GM12878 (cell line): ENCODE results near the gene ITCH. TPM values are rescaled to one million over a fixed set of nuclear protein-coding genes. Genes with fewer than 3 reads are reported as not detected.

Experiments used
- ATAC-seq: fragments of 200-7000 bp; cut with Tn5 transposase; 3 replicates; pipeline ENCODE4 v1.9.1; 2020; ENCODE audit warnings: mild to moderate bottlenecking, moderate library complexity
- BruUV-seq: library from RNA; stranded (reverse); fragments of 400-500 nt; replicated peaks from 2 replicates; lab custom pipeline; 2021; lab: Mats Ljungman, UMichigan
- CTCF ChIA-PET: fragments of 300-600 bp; sonication (Branson Sonifier 250); formaldehyde crosslinking; extraction: SDS; loops from one replicate; lab custom pipeline; 2021; ENCODE audit warnings: inconsistent platforms; lab: Yijun Ruan, JAX
- POLR2A ChIA-PET: fragments of 350-600 bp; formaldehyde crosslinking; extraction: SDS; loops from one replicate; lab custom pipeline; 2021; ENCODE audit warnings: inconsistent platforms; lab: Charles Lee
- RAD21 ChIA-PET: fragments of 300-600 bp; sonication (Branson Sonifier 250); formaldehyde crosslinking; loops from one replicate; lab custom pipeline; 2023; ENCODE audit warnings: antibody characterized with exemption; ENCODE audit not compliant: unreplicated experiment; lab: Charles Lee
- SMC1A ChIA-PET: fragments of 300-600 bp; sonication (Branson Sonifier 250); formaldehyde crosslinking; loops from one replicate; lab custom pipeline; 2023; ENCODE audit not compliant: unreplicated experiment, uncharacterized antibody; lab: Charles Lee
- DNase-seq: peaks from one replicate; pipeline ENCODE4 v3.0.0-alpha.2; 2011; ENCODE audit warnings: low read depth, low spot score
- FAIRE-seq: peaks from 3 replicates; lab custom pipeline; 2011; peaks lifted over from hg19 to GRCh38; lab: Jason Lieb, UNC
- H2AFZ ChIP-seq: 2 replicates; pipeline ENCODE4 v1.6.0; 2011; ENCODE audit warnings: low read depth, low read length, control low read depth; ENCODE audit not compliant: control insufficient read depth
- H3K27ac ChIP-seq: 2 replicates; pipeline ENCODE4 v1.5.1; 2011; ENCODE audit warnings: control low read depth; ENCODE audit not compliant: control insufficient read depth, insufficient read depth
- H3K27me3 ChIP-seq, 2 experiments: replicated peaks in 1 of 2; 2 replicates each; pipeline versions ENCODE4 v1.6.0 to v1.6.1; 2011; ENCODE audit warnings: low read length in 1 of 2; ENCODE audit not compliant: control insufficient read depth in 2 of 2, insufficient read depth in 2 of 2
- H3K36me3 ChIP-seq, 2 experiments: 2 replicates each; pipeline ENCODE4 v1.5.1; 2011; ENCODE audit warnings: low read length in 1 of 2; ENCODE audit not compliant: control insufficient read depth in 2 of 2, insufficient read depth in 2 of 2
- H3K4me1 ChIP-seq: 2 replicates; pipeline ENCODE4 v1.6.1; 2011; ENCODE audit warnings: mild to moderate bottlenecking, low read length, moderate library complexity, mixed read lengths; ENCODE audit not compliant: control insufficient read depth, insufficient read depth
- H3K4me2 ChIP-seq: 2 replicates; pipeline ENCODE4 v1.6.0; 2011; ENCODE audit warnings: control low read depth; ENCODE audit not compliant: control insufficient read depth, insufficient read depth
- H3K4me3 ChIP-seq: fragments of 200-600 bp; sonication (generic); 2 replicates; pipeline ENCODE4 v1.5.1; 2016
- H3K79me2 ChIP-seq: 2 replicates; pipeline ENCODE4 v1.6.0; 2011; ENCODE audit warnings: low read length; ENCODE audit not compliant: control insufficient read depth, insufficient read depth
- H3K9ac ChIP-seq: 2 replicates; pipeline ENCODE4 v1.8.0; 2011; ENCODE audit warnings: low read length, control low read depth, mixed read lengths; ENCODE audit not compliant: control insufficient read depth, insufficient read depth
- H3K9me3 ChIP-seq: replicated peaks from 3 replicates; pipeline ENCODE4 v1.5.1; 2011; ENCODE audit warnings: mild to moderate bottlenecking, low read length; ENCODE audit not compliant: control insufficient read depth, insufficient read depth
- H4K20me1 ChIP-seq: 2 replicates; pipeline ENCODE4 v1.6.0; 2011; ENCODE audit not compliant: control insufficient read depth, insufficient read depth
- ATF3 ChIP-seq: IDR thresholded peaks from 2 replicates; pipeline ENCODE4 v1.6.1; 2011; ENCODE audit warnings: low read depth, mild to moderate bottlenecking, low read length, moderate library complexity, borderline replicate concordance; ENCODE audit errors: extremely low read depth
- BACH1 ChIP-seq: fragments of 450-650 bp; IDR thresholded peaks from 2 replicates; pipeline ENCODE4 v1.6.1; 2017; ENCODE audit warnings: mild to moderate bottlenecking, borderline replicate concordance
- CBX3 ChIP-seq: fragments of 200-600 bp; sonication (generic); IDR thresholded peaks from 2 replicates; pipeline ENCODE4 v1.6.1; 2016; ENCODE audit warnings: low read depth, borderline replicate concordance
- CHD4 ChIP-seq: fragments of 200-600 bp; sonication (generic); IDR thresholded peaks from 2 replicates; pipeline ENCODE4 v1.6.1; 2016; ENCODE audit warnings: mild to moderate bottlenecking
- ESRRA ChIP-seq: IDR thresholded peaks from 2 replicates; pipeline ENCODE4 v1.6.1; 2012; ENCODE audit warnings: mild to moderate bottlenecking, low read length, improper control_type of control experiment
- IRF4 ChIP-seq: IDR thresholded peaks from 2 replicates; pipeline ENCODE4 v1.6.1; 2011; ENCODE audit warnings: low read depth, low read length
- MEF2A ChIP-seq: IDR thresholded peaks from 2 replicates; pipeline ENCODE4 v1.6.1; 2011; ENCODE audit warnings: low read depth, mild to moderate bottlenecking, low read length, moderate library complexity; ENCODE audit not compliant: insufficient read depth
- MTA3 ChIP-seq: IDR thresholded peaks from 2 replicates; pipeline ENCODE4 v1.6.1; 2012; ENCODE audit warnings: low read length, inconsistent platforms, borderline replicate concordance
- PAX5 ChIP-seq: IDR thresholded peaks from 2 replicates; pipeline ENCODE4 v1.6.1; 2011; ENCODE audit warnings: low read depth, low read length, borderline replicate concordance
- SRF ChIP-seq, 2 experiments: IDR thresholded peaks; 2 replicates each; pipeline ENCODE4 v1.6.1; 2011; ENCODE audit warnings: low read depth in 2 of 2, low read length in 2 of 2, mild to moderate bottlenecking in 1 of 2, moderate library complexity in 1 of 2
- USF1 ChIP-seq: IDR thresholded peaks from 2 replicates; pipeline ENCODE4 v1.6.1; 2011; ENCODE audit warnings: borderline replicate concordance, low read depth, mild to moderate bottlenecking, moderate library complexity, mixed read lengths, low read length; ENCODE audit not compliant: insufficient read depth; ENCODE audit errors: extremely low read length
- ZBTB40 ChIP-seq: fragments of 450-650 bp; IDR thresholded peaks from 2 replicates; pipeline ENCODE4 v1.6.1; 2016; ENCODE audit warnings: mild to moderate bottlenecking, moderate library complexity, borderline replicate concordance
- ZNF207 ChIP-seq: fragments of 450-650 bp; IDR thresholded peaks from 2 replicates; pipeline ENCODE4 v1.6.1; 2014; ENCODE audit warnings: antibody characterized with exemption, mild to moderate bottlenecking, borderline replicate concordance
- WGBS: methylation state at CpG from one replicate; pipeline ENCODE4 v1.1.6; 2016; ENCODE audit warnings: low lambda C conversion rate; ENCODE audit not compliant: insufficient replicate concordance, insufficient coverage; ENCODE audit errors: missing lambda C conversion rate; 5-methylcytosine and 5-hydroxymethylcytosine counted together
- in situ Hi-C: fragments of 300-500 bp; cut with MboI; formaldehyde crosslinking; loops from 9 replicates; pipeline ENCODE4 v1.14.3; 2018; ENCODE audit warnings: mixed read lengths
- intact Hi-C: fragments of 100-400 bp; cut with micrococcal nuclease; formaldehyde crosslinking; loops from one replicate; pipeline ENCODE4 v1.14.2; 2022; ENCODE audit not compliant: unreplicated experiment
- polyA plus RNA-seq, 11 experiments: library from polyadenylated mRNA; depleted of rRNA in 4 of 11; unstranded in 6 of 11; stranded (reverse) in 5 of 11; fragments of >200 nt; fragmentation: Nextera tagmentation in 4 of 11; fragmentation: Illumina TruSeq in 1 of 11; extraction: Ambion mirVana in 4 of 11; extraction: Trizol in 1 of 11; gene quantifications; 1 replicate in 1 of 11; 2 replicates in 10 of 11; pipeline versions ENCODE4 v1.2.1 to v1.2.3, GENCODE V29; 2011 to 2016; ENCODE audit warnings: inconsistent platforms in 2 of 11, missing spikeins in 2 of 11, low read depth in 1 of 11
- total RNA-seq, 4 experiments: library from RNA; depleted of rRNA in 3 of 4; stranded (reverse); fragments of >200 nt in 3 of 4; fragmentation: Illumina TruSeq in 1 of 4; extraction: Trizol in 1 of 4; gene quantifications; 2 replicates each; pipeline versions ENCODE4 v1.2.1 to v1.2.3, GENCODE V29; 2013 to 2021

The ITCH gene
- total and polyA plus RNA-seq, 10 of the 15 experiments (the other 5 are each of a cell fraction or from before 2014, with no cell fraction given): 7.5 to 46.1 (median 21.5) TPM

- DNase-seq: no peak
- Histone ChIP-seq H3K4me1 (peaks cover 4% of the 10 kb centered on the region; the same call in 1 of the 2 replicates), H3K9me3 (no peaks in the 10 kb centered on the region), H2AFZ (no peak overlapping the region), H3K9ac (no peak overlapping the region), H3K79me2 (no peaks in the 10 kb centered on the region), H3K4me3 (no peak overlapping the region), H4K20me1 (no peaks in the 10 kb centered on the region), H3K4me2 (no peak overlapping the region), H3K27me3 (no peaks in the 10 kb centered on the region), H3K27ac (no peak overlapping the region), H3K36me3 (peaks cover 9% of the 10 kb centered on the region in 2 experiments; a peak in 3 of 4 replicates)
- TF ChIP-seq PAX5 (no peak), IRF4 (no peak), CBX3 (no peak), ZNF207 (no peak), MTA3 (no peak), BACH1 (no peak), ESRRA (no peak), SRF (IDR thresholded peaks at IDR 0.05; ENCODE audit: low read depth in 2 of 2, low read length in 2 of 2) (no peak), ATF3 (no peak), CHD4 (no peak), ZBTB40 (no peak), USF1 (no peak), MEF2A (no peak)
- no peak for FAIRE-seq
- intact Hi-C loops: no loop called here
- WGBS: 59% methylated on average over 6 of the region's 6 CpGs
- in situ Hi-C loops: no loop called here
- RAD21 ChIA-PET: interaction anchor here (0.6 to 1.2 kb wide), 3 partner anchors 166 to 228 kb away, joined by 3 to 6 read pairs (median 4); no protein-coding TSS in a partner anchor
- CTCF ChIA-PET: interaction anchor here (1.5 kb wide), 1 partner anchor 230 kb away, joined by 4 read pairs; no protein-coding TSS in a partner anchor
- no peak for ATAC-seq
- POLR2A ChIA-PET: no interaction called here
- no TSS peak for BruUV-seq
- SMC1A ChIA-PET: interaction anchor here (3.3 kb wide), 1 partner anchor 165 kb away, joined by 10 read pairs; no protein-coding TSS in a partner anchor
These were observed 179.4 kb downstream of the ITCH start for GRCh38 chr20:34542439-34542838.
